Thoracic aorta (tissue), 2 donors: ENCODE measurements around the gene FGD4. TPM values are rescaled to one million over a fixed set of nuclear protein-coding genes. Genes with fewer than 3 reads are reported as not detected.

Experiments used
- ATAC-seq: fragments of 150-250 bp; one replicate; pipeline ENCODE4 v1.8.0; 2017; ENCODE audit warnings: low read depth; ENCODE audit not compliant: insufficient number of reproducible peaks, low FRiP score
- DNase-seq: peaks from one replicate; pipeline ENCODE4 v3.0.0-alpha.2; 2020; ENCODE audit warnings: low spot score
- H3K27ac ChIP-seq, 2 donors: fragments of 200-600 bp; sonication (generic); 1 replicate in 1 of 2; 2 replicates in 1 of 2; pipeline ENCODE4 v1.5.1; 2016; ENCODE audit warnings: mild to moderate bottlenecking in 2 of 2, moderate library complexity in 2 of 2
- H3K27me3 ChIP-seq: fragments of 200-600 bp; sonication (generic); replicated peaks from 2 replicates; pipeline ENCODE4 v1.6.0; 2016; ENCODE audit warnings: mild to moderate bottlenecking; ENCODE audit not compliant: insufficient read depth
- H3K36me3 ChIP-seq: fragments of 200-600 bp; sonication (generic); one replicate; pipeline ENCODE4 v1.5.1; 2016
- H3K4me1 ChIP-seq, 2 donors: fragments of 200-600 bp; sonication (generic); 1 replicate in 1 of 2; 2 replicates in 1 of 2; pipeline versions ENCODE4 v1.5.1 to v1.6.0; 2016; ENCODE audit warnings: low read depth in 2 of 2, mild to moderate bottlenecking in 1 of 2; ENCODE audit not compliant: control insufficient read depth in 1 of 2
- H3K4me3 ChIP-seq: fragments of 200-600 bp; sonication (generic); 2 replicates; pipeline ENCODE4 v1.5.1; 2016; ENCODE audit warnings: mild to moderate bottlenecking
- H3K9me3 ChIP-seq: fragments of 200-600 bp; sonication (generic); 2 replicates; pipeline ENCODE4 v1.5.1; 2016
- CTCF ChIP-seq: fragments of 200-600 bp; sonication (generic); IDR thresholded peaks from one replicate; pipeline ENCODE4 v1.5.1; 2019; ENCODE audit warnings: antibody characterized with exemption
- total RNA-seq, 2 donors: library from RNA; depleted of rRNA; stranded (reverse); fragments of >200 nt; gene quantifications; one replicate each; pipeline versions ENCODE4 v1.1.0 to v1.2.3, GENCODE V29; 2016

The FGD4 gene
- total RNA-seq, 2 donors from 2014 or later = 52.7 to 61.6 TPM

- H3K27ac ChIP-seq = no peak overlapping the region
- TF ChIP-seq CTCF = no peak
- no peaks in the 10 kb centered on the region for H3K36me3 ChIP-seq
- H3K4me1 ChIP-seq = peaks cover 39 to 81% of the 10 kb centered on the region in 2 donors
- no peaks in the 10 kb centered on the region for H3K27me3 ChIP-seq
- no peak overlapping the region for H3K4me3 ChIP-seq
- ATAC-seq (no peak), DNase-seq (no peak)
- H3K9me3 ChIP-seq = no peaks in the 10 kb centered on the region
These were observed 146.1 kb downstream of the FGD4 start for GRCh38 chr12:32545413-32545980.

GRCh38 chr12:32546272-32546671 lies 146.9 kb downstream of the FGD4 start:
- Histone ChIP-seq H3K36me3 (no peaks in the 10 kb centered on the region), H3K4me3 (no peak overlapping the region), H3K4me1 (peaks cover 35 to 82% of the 10 kb centered on the region in 2 donors), H3K27ac (no peak overlapping the region), H3K9me3 (no peaks in the 10 kb centered on the region), H3K27me3 (no peaks in the 10 kb centered on the region)
- ATAC-seq (no peak), DNase-seq (no peak)
- no peak for TF ChIP-seq CTCF

- DNase-seq (peak; percentile 25), ATAC-seq (peak; percentile 54)
- H3K36me3 ChIP-seq = no peaks in the 10 kb centered on the region
- peaks cover 19 to 63% of the 10 kb centered on the region in 2 donors for H3K4me1 ChIP-seq
- H3K27me3 ChIP-seq = no peaks in the 10 kb centered on the region
- no peaks in the 10 kb centered on the region for H3K9me3 ChIP-seq
- no peak for TF ChIP-seq CTCF
- peak overlapping the region; percentile 72 to 77 for H3K27ac ChIP-seq
- peak overlapping the region; percentile 45 for H3K4me3 ChIP-seq
These were observed 149.4 kb downstream of the FGD4 start for GRCh38 chr12:32548691-32549281.

GRCh38 chr12:32549675-32550079 lies 150.3 kb downstream of the FGD4 start:
- Histone ChIP-seq H3K4me3 (peak overlapping the region; percentile 45), H3K4me1 (peaks cover 19 to 69% of the 10 kb centered on the region in 2 donors)

GRCh38 chr12:32551058-32551457 lies 151.7 kb downstream of the FGD4 start:
- H3K9me3 ChIP-seq = no peaks in the 10 kb centered on the region
- H3K36me3 ChIP-seq = no peaks in the 10 kb centered on the region
- no peak for TF ChIP-seq CTCF
- no peaks in the 10 kb centered on the region for H3K27me3 ChIP-seq
- no peak overlapping the region for H3K4me3 ChIP-seq
- H3K27ac ChIP-seq = no peak overlapping the region
- DNase-seq (no peak), ATAC-seq (no peak)
- peaks cover 14 to 62% of the 10 kb centered on the region in 2 donors for H3K4me1 ChIP-seq

More at GRCh38 chr12:32549675-32550079, 150.3 kb downstream of the FGD4 start:
- DNase-seq = no peak
- ATAC-seq = no peak
- Histone ChIP-seq H3K9me3 (no peaks in the 10 kb centered on the region), H3K36me3 (no peaks in the 10 kb centered on the region), H3K27ac (peak overlapping the region; percentile 72 to 77), H3K27me3 (no peaks in the 10 kb centered on the region)
- TF ChIP-seq CTCF = no peak
